ENCODE data around the gene STARD9. TPM values are rescaled to one million over a fixed set of nuclear protein-coding genes. Genes with fewer than 3 reads are reported as not detected.

Gene STARD9
- total RNA-seq, 1 experiment from 2014 or later = 5.0 TPM

- no peaks in the 10 kb centered on the region for H3K9me2 ChIP-seq (ENCODE audit: insufficient read depth)
- ChIA-PET CTCF (no interaction called here), POLR2A (no interaction called here), RAD21 (ENCODE audit: low non-redundant PET in 1 of 2, low total read pairs in 2 of 2, uncharacterized antibody in 2 of 2, unreplicated experiment in 2 of 2) (no interaction called here)
- H3K79me2 ChIP-seq (ENCODE audit: insufficient read depth, low read length) = no peaks in the 10 kb centered on the region
- H3K4me1 ChIP-seq (ENCODE audit: control insufficient read depth in 1 of 2, insufficient read depth in 2 of 2, low read length in 2 of 2) = no peaks in the 10 kb centered on the region
- intact Hi-C loops (cut with micrococcal nuclease) = no loop called here
- DNase-seq (ENCODE audit: low read depth, low spot score) (no peak), ATAC-seq (no peak)
- no peaks in the 10 kb centered on the region for H3K9me3 ChIP-seq (ENCODE audit: control insufficient read depth in 1 of 2, insufficient read depth in 1 of 2, low read depth in 1 of 2, low read length in 2 of 2)
- H3K36me3 ChIP-seq (ENCODE audit: control insufficient read depth in 1 of 2, insufficient read depth in 2 of 2, low read length in 2 of 2) = no peaks in the 10 kb centered on the region
- H4K20me1 ChIP-seq (ENCODE audit: insufficient read depth) = no peaks in the 10 kb centered on the region
- BruUV-seq (replicated peaks) = no TSS peak
- no peak overlapping the region for H3K27ac ChIP-seq (ENCODE audit: low read depth, low read length)
- H3K9ac ChIP-seq (ENCODE audit: low read length) = no peak overlapping the region
- no peaks in the 10 kb centered on the region for H3K27me3 ChIP-seq (ENCODE audit: insufficient read depth, low read length)
- H3K4me2 ChIP-seq (ENCODE audit: low read length) = no peak overlapping the region
- no peak overlapping the region for H2AFZ ChIP-seq (ENCODE audit: low read depth, low read length, poor library complexity, severe bottlenecking)
- TF ChIP-seq SRF (IDR thresholded peaks at IDR 0.05; ENCODE audit: low read depth) (no peak), JUND (IDR thresholded peaks at IDR 0.05) (no peak), ZFX (IDR thresholded peaks at IDR 0.05) (no peak), CEBPB (IDR thresholded peaks at IDR 0.05; ENCODE audit: low read depth) (no peak), CBX3 (IDR thresholded peaks at IDR 0.05; ENCODE audit: low read depth) (no peak), TCF7L2 (IDR thresholded peaks at IDR 0.05; ENCODE audit: borderline replicate concordance, extremely low read depth, insufficient read depth, insufficient read length) (no peak), REST (IDR thresholded peaks at IDR 0.05; ENCODE audit: low read depth) (no peak), ZBTB33 (IDR thresholded peaks at IDR 0.05; ENCODE audit: extremely low read depth, insufficient replicate concordance, low read length) (no peak), ELF1 (IDR thresholded peaks at IDR 0.05; ENCODE audit: borderline replicate concordance, low read depth) (no peak), SP1 (IDR thresholded peaks at IDR 0.05; ENCODE audit: low read depth) (no peak), MAX (IDR thresholded peaks at IDR 0.05) (no peak)
- H3K4me3 ChIP-seq (replicated peaks in 1 of 2; ENCODE audit: low read depth in 1 of 2, low read length in 2 of 2) = no peak overlapping the region
Observed at GRCh38 chr15:42602501-42602900, 27.1 kb downstream of the STARD9 start.
